Posterior cingulate gyrus (tissue), 11 donors: ENCODE results near the gene MTHFS.
"Not testable (repeated sequence)": the region's sequence is repeated elsewhere in the genome, so short reads cannot be mapped to it uniquely, and the experiment has no call there.

ENCODE experiments used
- DNase-seq, 10 donors: peaks; one replicate each; pipeline versions ENCODE4 v3.0.0 to v3.0.0-alpha.2; 2020 to 2021; ENCODE audit warnings: mixed read lengths in 3 of 10
- intact Hi-C: fragments of 100-400 bp; cut with DNase I; formaldehyde crosslinking; loops from one replicate; pipeline ENCODE4 v1.15.1; 2023

MTHFS gene

DNA sequence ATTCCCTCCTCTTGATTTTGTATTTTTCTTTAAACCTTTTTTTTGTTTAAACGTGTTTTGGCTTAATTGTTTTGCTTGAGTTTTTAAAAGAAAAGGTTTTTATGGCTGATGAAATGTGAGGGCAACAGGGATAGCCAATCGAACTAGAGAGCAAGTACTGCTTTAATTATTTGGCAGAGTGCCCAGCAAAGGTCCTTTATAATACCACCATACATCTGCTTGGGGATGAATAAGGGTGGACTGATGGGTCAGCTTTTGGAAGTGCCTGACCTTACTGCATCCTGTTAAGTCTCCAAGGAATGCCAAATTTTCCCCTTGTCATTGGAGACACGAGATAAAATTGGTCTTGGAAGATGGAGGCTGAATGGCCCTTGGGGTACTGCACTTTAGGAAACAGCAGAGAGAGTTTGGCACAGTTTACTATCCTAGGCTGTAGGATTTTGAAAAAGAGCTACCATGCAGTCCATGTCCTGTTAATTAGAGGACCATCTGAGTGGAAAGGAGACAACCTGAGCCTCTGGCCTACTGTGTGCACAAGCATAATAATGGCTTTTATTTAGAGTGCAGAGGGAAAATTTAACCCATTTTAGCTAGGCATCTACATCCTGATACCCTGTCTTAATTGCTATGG, 19.8 kb upstream of the MTHFS start:
- DNase-seq = no peak
- intact Hi-C loops = no loop called here

DNA sequence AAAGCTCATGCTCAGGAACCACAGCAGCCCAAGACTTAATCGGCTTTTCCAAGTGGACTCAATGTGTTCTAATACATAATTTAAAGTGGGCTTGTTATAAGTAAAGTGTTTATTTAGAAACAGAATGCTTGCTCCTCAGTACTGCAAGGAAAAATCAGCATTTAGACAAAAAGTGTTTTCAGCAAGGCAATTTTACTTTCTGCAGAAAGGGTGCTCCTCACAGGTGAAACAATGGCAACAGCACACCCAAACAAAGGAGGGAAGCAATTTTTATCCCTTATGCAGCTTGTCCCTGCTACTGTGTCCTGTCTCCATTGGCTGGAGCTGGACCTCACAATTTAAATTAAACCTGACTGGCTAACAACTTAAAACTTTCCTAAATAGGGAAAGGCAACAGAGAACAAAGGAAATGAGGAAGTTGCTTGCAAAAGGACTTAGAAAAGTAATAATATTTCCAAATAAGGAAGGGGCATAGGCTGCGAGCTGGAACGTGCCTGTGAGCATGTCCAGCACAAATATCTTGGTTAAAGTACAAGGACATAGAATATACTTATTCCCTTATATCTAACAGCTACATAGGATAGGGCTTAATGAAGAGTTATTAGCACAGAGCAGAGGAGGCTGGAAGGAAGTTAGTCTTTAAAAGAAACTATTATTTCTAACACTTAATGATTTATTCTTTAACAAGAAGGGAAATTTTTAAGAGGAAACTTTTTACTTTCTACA, 19.1 kb upstream of the MTHFS start:
- DNase-seq, intact Hi-C loops: not testable (repeated sequence)

DNA sequence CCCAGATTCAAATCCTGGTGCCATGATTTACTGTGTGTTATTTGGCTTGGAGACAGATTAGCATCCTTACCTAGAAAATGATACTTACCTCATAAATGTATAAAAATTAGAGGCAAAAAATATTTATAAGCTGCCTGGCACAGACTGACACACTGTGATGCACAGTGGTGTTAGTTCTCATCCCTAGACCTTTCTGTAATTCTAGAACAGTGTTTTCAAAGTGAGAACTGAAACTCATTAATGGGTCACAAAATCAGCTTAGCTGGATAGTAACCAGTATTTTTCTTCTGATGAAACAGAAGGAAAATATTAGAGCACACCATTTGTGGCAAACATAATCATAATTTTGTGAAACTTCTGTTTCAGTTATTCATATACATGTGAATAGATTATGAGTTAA, 17.9 kb upstream of the MTHFS start:
- intact Hi-C loops = no loop called here
- DNase-seq = no peak

DNA sequence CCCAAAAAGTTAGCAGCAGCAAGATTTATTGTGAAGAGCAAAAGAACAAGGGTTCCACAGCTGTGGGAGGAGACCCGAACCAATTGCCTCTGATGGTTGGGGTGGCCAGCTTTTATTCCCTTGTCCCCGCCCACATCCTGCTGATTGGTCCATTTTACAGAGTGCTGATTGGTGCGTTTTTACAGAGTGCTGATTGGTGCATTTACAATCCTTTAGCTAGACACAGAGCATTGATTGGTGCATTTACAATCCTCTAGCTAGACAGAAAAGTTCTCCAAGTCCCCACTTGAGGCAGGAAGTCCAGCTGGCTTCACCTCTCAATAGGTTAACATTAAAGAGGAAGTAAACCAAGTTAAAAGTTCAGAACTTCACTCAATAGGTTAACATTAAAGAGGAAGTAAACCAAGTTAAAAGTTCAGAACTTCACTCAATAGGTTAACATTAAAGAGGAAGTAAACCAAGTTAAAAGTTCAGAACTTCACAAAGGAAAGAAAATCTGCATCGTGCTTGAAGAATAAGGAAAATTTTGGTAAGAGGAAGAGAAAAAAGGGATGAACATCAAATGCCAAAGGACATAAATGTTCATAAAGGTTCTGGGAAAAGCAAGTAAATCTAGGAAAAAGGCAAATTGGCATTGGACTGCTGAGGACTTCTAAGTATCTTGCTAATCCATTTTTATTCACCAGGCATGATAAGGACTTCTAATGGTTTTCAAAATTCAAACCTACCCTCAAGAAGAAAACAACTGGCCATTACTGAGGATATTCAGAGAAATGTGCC, 12.9 kb upstream of the MTHFS start:
- DNase-seq, intact Hi-C loops: not testable (repeated sequence)

DNA sequence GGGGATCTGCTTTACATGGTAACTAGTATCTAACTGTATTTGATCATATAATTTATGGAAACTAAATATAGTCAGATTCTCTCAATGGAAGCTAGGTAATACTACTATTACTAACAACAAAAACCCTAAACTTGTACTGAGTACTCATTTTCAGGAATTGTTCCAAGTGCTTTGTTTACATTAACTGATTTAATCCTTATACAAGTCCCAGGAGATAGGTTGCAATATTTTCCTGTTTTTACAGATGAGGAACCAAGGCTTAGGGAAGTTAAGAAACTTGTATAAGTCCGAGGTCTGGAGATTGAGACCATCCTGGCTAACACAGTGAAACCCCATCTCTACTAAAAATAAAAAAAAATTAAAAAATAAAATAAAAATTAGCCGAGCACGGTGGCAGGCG, 7.5 kb upstream of the MTHFS start:
- intact Hi-C loops = no loop called here
- DNase-seq = no peak

DNA sequence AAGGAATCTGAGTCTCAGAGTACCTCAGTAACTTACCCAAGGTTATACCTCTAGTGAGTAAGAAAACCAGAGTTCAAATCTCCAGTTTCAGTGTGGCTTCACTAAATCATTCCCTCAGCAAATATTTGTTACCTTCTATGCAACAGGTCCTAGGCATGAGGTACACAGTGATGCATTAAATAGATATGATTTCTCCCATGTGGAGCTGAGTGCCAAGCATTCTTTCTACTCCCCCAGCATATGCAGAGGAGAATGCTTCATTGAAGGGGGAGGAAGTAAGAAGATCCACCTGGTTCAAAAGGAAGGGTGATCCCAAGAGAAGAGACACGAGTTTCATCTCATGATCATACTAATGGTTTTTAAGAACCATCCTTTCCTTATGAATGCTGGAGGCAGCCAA, 6.8 kb upstream of the MTHFS start:
- no peak for DNase-seq
- intact Hi-C loops = no loop called here

DNA sequence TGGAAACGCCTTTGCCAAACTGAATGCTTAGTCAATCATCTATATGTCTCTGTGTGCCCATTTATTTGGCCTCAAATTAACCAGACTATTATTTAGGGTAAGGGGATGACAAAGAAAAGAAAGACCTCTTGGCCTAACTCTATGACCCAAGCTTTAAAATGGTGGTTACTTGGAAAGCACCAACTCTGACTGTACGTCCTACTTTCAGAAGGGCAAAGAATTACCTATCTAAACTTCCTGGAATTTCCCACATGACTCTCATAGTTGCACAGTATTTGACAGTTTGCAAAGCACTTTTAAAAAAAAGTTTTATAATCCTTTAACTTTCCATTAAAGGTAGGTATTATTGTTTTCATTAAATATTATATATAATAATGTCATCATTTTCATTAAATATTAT, 6.3 kb upstream of the MTHFS start:
- DNase-seq = no peak
- intact Hi-C loops = no loop called here

DNA sequence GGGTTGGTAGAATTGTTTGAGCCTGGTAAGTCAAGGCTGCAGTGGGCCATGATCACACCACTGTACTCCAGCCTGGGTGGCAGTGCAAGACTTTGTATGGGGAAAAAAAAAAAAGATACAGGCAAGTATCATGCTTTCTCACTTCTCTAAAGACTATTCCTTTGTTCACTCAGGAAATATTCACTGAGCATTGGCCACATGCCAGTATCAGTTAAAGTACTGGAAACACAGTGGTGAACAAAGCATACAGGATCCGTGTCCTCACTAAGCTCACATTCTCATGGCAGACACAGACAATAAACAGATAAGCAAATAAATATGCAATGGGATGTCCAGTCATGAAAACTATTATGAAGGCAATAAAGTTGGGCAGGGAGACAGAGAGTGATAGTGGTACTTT, 5.1 kb upstream of the MTHFS start:
- no peak for DNase-seq
- intact Hi-C loops = no loop called here

DNA sequence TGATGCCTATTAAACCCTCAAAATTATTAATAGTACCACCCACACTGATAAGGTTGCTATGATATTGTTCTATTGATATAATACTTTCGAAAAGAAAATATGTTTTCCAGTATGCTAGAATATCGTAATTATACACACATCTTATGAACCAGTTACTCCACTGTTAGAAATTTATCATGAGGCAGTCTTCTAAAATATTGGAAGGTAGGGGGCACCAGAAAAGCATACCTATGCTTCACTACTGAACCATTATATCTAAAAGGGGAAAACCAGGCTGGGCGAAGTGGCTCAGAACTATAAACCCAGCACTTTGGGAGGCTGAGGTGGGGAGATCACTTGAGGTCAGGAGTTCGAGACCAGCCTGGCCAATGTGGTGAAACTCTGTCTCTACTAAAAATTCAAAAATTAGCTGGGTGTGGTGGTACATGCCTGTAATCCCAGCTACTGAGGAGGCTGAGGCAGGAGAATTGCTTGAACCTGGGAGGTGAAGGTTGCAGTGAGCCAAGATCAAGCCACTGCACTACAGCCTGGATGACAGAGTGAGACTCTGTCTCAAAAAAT, 4.1 kb upstream of the MTHFS start:
- DNase-seq, intact Hi-C loops: not testable (repeated sequence)

DNA sequence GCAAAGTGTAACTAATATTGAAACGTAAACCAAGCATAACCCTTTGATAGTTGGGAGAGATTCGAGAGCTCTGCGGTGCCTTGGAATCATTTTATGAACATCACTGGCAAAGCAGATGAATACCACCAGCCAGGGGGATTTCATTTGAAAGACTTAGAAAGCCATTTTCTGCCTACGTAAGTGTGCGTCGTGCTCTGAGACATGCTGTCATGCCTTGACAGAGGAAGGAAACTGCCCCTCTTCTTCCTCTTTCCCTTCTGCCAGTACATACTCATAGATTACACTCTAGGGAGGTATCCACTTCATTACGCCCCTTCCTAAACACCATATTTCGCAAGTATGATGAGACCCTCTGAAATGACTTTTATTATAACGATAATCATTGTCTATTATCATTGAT, 3.3 kb upstream of the MTHFS start:
- DNase-seq = no peak
- intact Hi-C loops = no loop called here

DNA sequence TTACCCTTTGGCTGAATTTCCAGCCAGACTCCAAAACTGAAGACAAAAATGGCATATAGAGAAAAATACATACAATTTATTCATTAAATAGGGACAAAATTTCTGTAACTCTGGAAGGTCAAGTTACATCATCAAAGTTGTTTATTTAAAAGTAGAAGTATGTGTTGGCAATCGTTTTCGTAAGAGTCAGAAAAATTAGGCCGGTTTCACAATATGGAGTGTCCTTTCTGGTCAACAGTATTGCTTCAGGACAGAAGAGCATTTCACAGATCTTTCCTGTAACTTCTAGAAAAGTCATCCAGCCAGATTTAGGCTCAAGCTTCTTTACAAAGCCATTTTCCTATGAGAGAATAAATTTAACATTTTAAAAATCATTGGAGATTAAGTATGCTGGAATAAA, 2.0 kb upstream of the MTHFS start:
- not testable (repeated sequence) for DNase-seq
- intact Hi-C loops = loop anchor here (10.0 kb wide), 1 partner anchor 156 kb away; the partner anchor contains the start of gene ZFAND6

DNA sequence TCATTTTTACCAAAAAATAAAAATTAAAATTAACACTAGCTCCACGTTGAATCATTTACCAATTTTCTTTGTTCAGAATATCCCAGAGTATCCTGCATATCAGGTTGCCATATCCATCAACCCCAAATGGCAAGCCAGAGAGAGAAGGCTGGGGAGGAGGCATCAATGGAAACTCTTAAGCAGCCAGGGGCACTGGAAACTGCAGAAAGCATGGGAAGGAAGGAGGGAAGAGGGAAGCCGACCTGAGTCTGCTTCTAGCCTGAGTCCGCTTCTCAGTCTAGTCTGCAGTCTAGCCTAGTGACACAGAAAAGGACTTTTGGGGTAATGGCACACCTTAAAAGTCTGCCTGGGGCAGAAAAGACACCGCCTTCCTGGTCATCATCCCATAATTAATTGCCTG, 1.6 kb upstream of the MTHFS start:
- intact Hi-C loops = loop anchor here (10.0 kb wide), 1 partner anchor 156 kb away; the partner anchor contains the start of gene ZFAND6
- DNase-seq = no peak

DNA sequence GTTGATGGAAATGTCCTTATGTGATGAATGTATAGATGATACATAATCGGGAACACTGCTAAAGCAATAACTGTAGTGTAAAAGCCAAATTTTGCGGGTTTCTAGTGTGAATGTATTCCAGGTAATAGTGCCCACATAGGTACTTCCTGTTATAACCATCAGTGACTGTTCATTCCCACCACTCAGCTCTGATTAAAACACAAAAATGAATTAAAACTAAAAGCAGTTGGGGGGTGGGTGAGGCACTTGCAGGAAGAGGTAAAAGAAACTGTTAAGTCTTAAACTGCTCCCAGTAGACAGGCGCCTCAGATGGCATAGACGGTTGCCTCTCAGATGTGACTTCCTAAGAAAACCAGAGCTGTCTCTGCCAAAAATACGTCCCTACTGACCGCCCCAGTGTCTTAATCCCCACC, 893 bp upstream of the MTHFS start:
- intact Hi-C loops = loop anchor here (2.0 to 10.0 kb wide), 2 partner anchors 25 to 157 kb away; partner anchors contain the start of gene ZFAND6
- no peak for DNase-seq

DNA sequence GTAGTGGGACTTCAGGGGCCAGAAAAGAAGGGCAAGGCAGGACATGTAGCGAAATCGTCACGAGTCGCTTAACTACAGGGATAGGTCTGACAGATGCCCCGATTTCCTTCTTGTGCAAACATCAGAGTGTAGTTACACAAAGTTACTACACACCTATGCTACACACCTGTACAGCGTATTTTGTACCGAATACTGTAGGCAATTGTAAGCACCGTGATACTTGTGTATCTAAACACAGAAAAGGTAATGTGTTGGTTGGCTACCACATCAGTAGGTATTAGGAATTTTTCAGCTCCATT, 515 bp upstream of the MTHFS start:
- no peak for DNase-seq
- intact Hi-C loops = loop anchor here (2.0 to 10.0 kb wide), 2 partner anchors 25 to 157 kb away; partner anchors contain the start of gene ZFAND6

DNA sequence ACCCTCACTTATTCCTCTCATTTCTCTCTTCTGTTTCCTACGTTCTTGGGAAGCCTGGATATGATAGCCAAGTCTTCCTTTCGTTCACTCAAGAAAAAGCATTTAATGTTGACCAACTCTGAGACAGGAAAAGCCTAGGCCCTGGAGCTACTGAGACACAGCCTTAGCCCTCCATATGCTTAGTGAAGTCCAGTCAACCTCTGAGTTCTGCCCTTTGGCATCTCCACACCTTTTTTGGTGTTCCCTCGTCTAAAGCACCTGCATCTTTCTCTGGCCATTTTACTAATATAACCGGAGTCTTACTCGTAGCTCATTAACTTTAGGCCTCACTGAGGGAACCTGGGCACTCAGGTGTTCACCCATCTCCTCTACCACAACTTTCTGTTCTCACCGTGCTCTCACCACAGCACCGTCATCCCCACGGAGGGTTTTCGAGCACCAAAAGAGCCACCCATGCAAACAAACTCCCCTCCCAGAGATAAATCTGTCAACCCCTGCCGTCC, 632 bp downstream of the MTHFS start:
- DNase-seq = no peak
- intact Hi-C loops = loop anchor here (2.0 to 10.0 kb wide), 2 partner anchors 27 to 159 kb away; partner anchors contain the start of gene ZFAND6

DNA sequence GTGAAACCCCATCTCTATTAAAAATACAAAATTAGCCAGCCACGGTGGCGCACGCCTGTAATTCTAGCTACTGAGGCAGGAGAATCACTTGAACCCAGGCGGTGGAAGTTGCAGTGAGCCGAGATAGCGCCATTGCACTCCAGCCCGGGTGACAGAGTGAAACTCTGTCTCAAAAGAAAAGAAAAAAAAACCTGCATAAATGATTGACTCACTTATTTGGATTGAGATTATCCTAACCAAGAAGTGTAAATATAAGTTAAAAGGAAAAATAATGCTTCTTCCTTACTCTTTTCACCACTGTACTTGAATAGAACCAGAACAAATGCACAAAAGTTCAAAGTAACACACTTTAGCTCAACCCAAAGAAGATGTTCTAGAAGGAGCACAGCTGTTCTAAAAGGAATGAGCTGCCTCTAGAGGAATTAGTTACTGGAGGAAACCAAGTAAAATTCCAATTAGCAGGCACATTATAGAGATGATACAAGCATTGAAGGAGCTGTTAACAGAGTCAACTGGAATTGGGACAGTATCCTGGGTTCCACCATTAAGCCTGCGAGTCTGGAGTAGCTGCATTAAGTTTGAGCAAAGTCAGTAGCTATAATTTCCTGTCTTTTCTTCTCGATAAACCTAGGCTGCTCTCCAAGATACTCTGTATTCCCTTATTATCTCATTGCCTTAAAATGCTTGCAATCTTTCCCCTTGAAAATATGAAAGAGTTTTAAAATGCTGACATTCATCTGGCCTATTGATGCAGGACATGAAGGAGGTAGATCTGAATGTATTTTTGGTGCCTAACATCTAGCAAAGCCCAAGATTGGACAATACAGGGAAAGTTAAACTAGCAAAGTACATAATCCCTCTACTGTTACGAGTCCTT, 9.5 kb downstream of the MTHFS start:
- DNase-seq = no peak

DNA sequence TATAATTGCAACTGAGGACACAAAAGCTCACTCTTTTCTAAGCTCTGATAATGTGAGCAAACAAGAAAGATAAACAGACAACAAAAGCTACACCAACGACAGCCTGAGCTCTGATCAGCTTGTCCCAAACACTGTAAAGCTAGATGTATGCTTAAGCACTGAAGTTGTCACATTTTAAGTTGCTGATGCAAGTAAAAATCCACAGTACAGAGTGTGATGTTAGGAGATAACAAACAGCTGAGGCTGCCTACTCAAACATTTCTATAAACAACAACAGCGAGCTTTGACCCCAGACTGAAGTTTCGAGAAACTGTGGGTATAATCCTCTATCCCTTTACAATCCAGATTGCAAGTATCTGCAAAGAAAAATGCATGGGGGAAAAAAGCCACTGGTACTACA, 10.7 kb downstream of the MTHFS start:
- intact Hi-C loops = no loop called here

More for the DNA sequence above, 9.5 kb downstream of the MTHFS start:
- intact Hi-C loops = no loop called here

DNA sequence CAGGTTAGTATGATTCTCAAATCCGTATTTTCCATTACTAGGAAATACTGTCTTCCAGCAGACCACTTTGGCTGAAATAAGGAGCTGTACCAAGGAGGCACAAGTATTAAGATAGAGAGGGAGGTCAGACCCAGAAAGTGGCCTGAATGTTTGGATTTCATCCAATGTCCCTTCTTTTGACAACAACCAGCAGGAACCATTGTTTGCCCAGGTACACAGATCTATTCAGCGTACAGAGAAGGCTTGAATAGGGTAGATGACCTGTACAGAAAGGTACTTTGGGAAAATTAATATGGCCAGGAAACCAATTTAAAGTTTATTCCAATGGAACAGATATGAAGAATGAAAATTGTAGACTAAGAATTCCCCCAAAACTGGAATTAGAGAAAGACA, 12.6 kb downstream of the MTHFS start:
- DNase-seq = no peak
- intact Hi-C loops = no loop called here

More for the DNA sequence above, 10.7 kb downstream of the MTHFS start:
- no peak for DNase-seq

DNA sequence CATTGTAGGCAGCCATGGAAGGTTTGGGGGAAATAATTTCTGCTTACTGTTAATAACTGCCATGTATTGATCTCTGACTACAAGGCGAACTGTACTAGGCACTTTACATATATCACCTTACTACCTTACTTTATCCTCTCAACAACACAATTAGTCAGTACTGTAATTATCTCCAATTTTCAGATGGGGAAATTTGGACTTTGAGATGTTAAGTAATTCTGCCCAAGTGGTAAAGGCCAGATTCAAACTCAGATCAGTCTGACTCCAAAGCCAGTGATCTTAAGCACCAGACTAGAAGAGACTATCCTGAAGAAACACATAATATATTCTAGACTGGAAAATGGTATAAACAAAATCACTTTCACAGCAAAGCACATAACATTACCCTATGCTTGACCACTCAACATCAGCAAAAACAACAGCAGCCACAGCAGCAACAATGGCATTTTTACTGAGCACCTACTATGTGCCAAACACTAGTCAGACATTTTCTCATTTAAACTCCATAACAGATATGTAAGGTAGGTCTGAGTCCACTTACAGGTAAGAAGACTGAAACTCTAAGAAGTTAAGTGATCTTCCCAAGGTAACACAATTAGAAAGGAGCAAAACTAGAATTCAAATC, 13.1 kb downstream of the MTHFS start:
- intact Hi-C loops = no loop called here
- no peak for DNase-seq
